ENCODE measurements around the gene WWOX.

The WWOX gene

DNA sequence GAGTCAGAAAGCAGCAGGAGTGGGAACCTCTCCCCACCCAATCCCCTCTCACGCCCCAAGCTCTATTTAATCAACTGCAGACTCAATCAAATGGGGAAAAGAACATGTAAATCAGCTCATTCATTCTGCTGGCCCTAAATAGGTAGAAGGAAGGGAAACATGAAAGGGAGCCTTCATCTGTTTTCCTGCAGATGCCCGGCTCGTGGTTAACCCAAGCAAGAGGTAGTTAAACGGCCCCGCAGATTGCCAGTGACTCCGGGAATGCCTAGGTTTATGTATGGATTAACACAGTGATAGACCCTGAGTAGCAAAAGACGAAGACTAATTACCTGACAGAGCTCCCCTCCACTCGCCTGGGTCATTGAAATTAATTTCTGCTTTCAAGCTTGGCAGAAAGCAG lies 542.0 kb downstream of the WWOX start:
- WGBS, 2 experiments (ENCODE audit: insufficient coverage in 2 of 2), result 55 to 67% methylated on average over 4 to 7 of the region's 8 CpGs
- Histone ChIP-seq H3K9me3 (ENCODE audit: control insufficient read depth, low read length) (no peaks in the 10 kb centered on the region), H3K36me3 (ENCODE audit: control insufficient read depth, insufficient read depth, low read length) (no peaks in the 10 kb centered on the region), H3K4me1 (ENCODE audit: control insufficient read depth, insufficient read depth, low read length, poor library complexity, severe bottlenecking) (no peaks in the 10 kb centered on the region), H3K4me3 (ENCODE audit: extremely low read depth, insufficient read depth, low read length, poor library complexity, severe bottlenecking) (no peak overlapping the region), H3K27ac (ENCODE audit: low read depth, low read length, severe bottlenecking) (no peak overlapping the region)

DNA sequence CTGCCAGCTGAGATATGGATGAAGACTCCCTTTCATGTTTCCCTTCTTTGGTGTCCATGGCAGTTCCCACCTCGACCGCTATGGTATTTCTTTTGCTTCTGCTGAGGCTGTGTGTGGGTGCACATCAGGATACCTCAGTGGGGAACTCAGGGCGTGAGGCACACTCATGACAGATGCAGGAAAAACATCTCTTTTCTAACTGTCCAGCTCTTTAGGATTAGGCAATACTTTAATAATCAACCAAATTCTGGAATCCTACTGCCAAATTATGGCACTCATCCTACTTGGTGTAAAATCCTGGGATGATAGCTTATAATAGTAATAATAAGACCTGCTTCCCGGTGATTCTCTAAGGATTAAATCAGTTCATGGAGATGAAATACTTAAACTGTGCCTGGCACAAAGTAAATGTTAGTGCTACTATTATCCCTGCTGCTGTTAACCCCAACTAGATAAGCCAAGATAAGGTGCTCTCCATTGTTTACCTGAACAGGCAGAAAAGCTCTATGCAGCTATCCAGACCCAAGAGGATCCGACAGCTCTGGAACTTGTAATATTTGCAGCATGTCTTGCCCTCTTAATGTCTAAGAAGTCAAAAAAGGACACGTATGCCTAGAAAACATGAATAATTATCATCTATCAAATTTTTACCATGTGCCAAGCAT lies 543.3 kb downstream of the WWOX start:
- Histone ChIP-seq H3K4me3 (ENCODE audit: extremely low read depth, insufficient read depth, low read length, poor library complexity, severe bottlenecking) (no peak overlapping the region), H3K36me3 (ENCODE audit: control insufficient read depth, insufficient read depth, low read length) (no peaks in the 10 kb centered on the region), H3K27ac (ENCODE audit: low read depth, low read length, severe bottlenecking) (no peak overlapping the region), H3K4me1 (ENCODE audit: control insufficient read depth, insufficient read depth, low read length, poor library complexity, severe bottlenecking) (peaks cover 6% of the 10 kb centered on the region), H3K9me3 (ENCODE audit: control insufficient read depth, low read length) (no peaks in the 10 kb centered on the region)
- WGBS, 2 experiments (ENCODE audit: insufficient coverage in 2 of 2), result 86 to 100% methylated on average over 3 of the region's 6 CpGs

DNA sequence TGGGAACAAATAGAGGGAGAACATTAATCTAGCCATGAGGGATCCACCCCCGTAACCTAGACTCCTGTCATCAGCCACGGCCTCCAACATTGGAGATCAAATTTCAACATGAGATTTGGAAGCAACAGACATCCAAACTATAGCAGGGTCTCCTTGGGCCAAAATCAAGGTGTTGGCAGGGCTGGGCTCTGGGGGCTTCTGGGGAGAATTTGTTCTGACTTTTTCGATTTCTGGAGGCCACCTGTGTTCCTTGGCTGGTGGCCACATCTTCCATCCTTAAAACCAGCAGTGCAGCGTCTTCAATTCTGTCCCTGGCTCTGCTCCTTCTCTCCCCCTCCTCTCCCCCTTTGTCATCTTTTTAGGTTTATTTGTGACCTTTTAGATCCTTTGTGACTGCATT lies 546.2 kb downstream of the WWOX start:
- Histone ChIP-seq H3K27ac (ENCODE audit: low read depth, low read length, severe bottlenecking) (no peak overlapping the region), H3K4me3 (ENCODE audit: extremely low read depth, insufficient read depth, low read length, poor library complexity, severe bottlenecking) (no peak overlapping the region), H3K9me3 (ENCODE audit: control insufficient read depth, low read length) (no peaks in the 10 kb centered on the region), H3K36me3 (ENCODE audit: control insufficient read depth, insufficient read depth, low read length) (no peaks in the 10 kb centered on the region), H3K4me1 (ENCODE audit: control insufficient read depth, insufficient read depth, low read length, poor library complexity, severe bottlenecking) (peaks cover 6% of the 10 kb centered on the region)
- 82 to 98% methylated on average over 2 to 4 of the region's 4 CpGs for WGBS, 2 experiments (ENCODE audit: insufficient coverage in 2 of 2)

DNA sequence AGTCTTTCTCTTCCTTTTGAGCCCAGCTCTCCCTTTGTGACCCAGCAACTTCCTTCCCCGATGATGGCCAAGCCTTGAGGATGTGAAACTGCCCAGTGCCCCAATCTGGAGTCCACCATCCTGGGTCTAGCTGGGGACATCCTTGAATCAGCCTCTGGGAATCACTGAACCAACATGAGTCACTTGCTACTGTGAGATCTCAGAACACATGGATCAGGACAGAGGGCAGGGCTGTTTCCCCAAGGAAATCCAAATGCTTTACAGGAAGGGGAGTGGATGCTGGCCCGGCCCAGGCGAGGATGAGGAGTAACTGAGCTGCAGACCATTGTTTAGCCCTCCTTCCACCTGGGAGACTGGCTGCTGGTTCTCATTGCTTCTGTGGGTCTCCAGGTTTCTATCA lies 547.6 kb downstream of the WWOX start:
- no peak overlapping the region for H3K27ac ChIP-seq (ENCODE audit: low read depth, low read length, severe bottlenecking)
- H3K4me3 ChIP-seq (ENCODE audit: extremely low read depth, insufficient read depth, low read length, poor library complexity, severe bottlenecking), result no peak overlapping the region
- 97 to 100% methylated on average over 3 of the region's 3 CpGs for WGBS, 2 experiments (ENCODE audit: insufficient coverage in 2 of 2)
- H3K36me3 ChIP-seq (ENCODE audit: control insufficient read depth, insufficient read depth, low read length), result no peaks in the 10 kb centered on the region
- H3K4me1 ChIP-seq (ENCODE audit: control insufficient read depth, insufficient read depth, low read length, poor library complexity, severe bottlenecking), result peaks cover 6% of the 10 kb centered on the region
- no peaks in the 10 kb centered on the region for H3K9me3 ChIP-seq (ENCODE audit: control insufficient read depth, low read length)

DNA sequence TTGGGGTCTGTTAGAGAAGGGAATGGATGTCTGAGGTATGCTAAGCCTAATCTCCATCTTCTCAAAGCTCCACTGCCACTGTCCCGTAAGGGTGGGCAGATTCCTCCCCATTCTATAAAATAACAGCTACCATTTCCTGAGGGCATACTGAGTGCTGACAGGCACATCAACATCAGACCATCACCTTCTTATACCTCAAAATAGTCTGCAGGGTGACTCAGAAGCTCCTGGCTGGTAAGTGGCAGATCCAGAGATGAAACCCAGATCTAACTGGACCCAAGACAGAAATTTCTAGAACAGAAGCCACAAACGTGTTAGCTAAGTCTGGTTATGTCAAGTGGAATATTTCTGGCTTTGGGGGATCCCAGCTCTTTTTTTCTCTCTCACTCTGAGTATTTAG lies 548.0 kb downstream of the WWOX start:
- no peak overlapping the region for H3K27ac ChIP-seq (ENCODE audit: low read depth, low read length, severe bottlenecking)
- no peaks in the 10 kb centered on the region for H3K9me3 ChIP-seq (ENCODE audit: control insufficient read depth, low read length)
- H3K36me3 ChIP-seq (ENCODE audit: control insufficient read depth, insufficient read depth, low read length), result no peaks in the 10 kb centered on the region
- WGBS, 2 experiments (ENCODE audit: insufficient coverage in 2 of 2), result 83 to 92% methylated on average over 1 to 2 of the region's 2 CpGs
- H3K4me1 ChIP-seq (ENCODE audit: control insufficient read depth, insufficient read depth, low read length, poor library complexity, severe bottlenecking), result peaks cover 6% of the 10 kb centered on the region
- H3K4me3 ChIP-seq (ENCODE audit: extremely low read depth, insufficient read depth, low read length, poor library complexity, severe bottlenecking), result no peak overlapping the region

DNA sequence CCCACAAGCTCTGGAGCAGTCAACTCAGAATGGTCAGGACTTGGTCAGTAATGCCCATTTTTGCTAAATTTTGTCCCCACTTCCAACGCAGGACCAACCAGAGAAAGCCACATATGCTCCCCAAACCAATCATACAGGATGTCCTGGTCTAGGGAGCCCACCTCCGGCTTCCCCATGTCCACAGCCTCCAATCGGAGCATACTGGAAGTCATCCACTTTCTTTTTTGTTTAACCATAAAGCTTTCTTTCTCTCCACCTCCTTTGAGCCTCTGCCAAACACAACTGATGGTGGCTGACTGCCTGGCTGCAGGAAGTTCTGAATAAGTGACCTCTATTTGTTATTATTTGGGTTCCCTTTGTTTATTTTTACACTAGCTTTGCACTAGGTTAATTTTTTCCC lies 549.1 kb downstream of the WWOX start:
- H3K36me3 ChIP-seq (ENCODE audit: control insufficient read depth, insufficient read depth, low read length), result no peaks in the 10 kb centered on the region
- H3K4me3 ChIP-seq (ENCODE audit: extremely low read depth, insufficient read depth, low read length, poor library complexity, severe bottlenecking), result no peak overlapping the region
- H3K9me3 ChIP-seq (ENCODE audit: control insufficient read depth, low read length), result no peaks in the 10 kb centered on the region
- WGBS, 2 experiments (ENCODE audit: insufficient coverage in 2 of 2), result 79 to 84% methylated on average over 2 to 3 of the region's 3 CpGs
- H3K4me1 ChIP-seq (ENCODE audit: control insufficient read depth, insufficient read depth, low read length, poor library complexity, severe bottlenecking), result peaks cover 6% of the 10 kb centered on the region
- H3K27ac ChIP-seq (ENCODE audit: low read depth, low read length, severe bottlenecking), result no peak overlapping the region

DNA sequence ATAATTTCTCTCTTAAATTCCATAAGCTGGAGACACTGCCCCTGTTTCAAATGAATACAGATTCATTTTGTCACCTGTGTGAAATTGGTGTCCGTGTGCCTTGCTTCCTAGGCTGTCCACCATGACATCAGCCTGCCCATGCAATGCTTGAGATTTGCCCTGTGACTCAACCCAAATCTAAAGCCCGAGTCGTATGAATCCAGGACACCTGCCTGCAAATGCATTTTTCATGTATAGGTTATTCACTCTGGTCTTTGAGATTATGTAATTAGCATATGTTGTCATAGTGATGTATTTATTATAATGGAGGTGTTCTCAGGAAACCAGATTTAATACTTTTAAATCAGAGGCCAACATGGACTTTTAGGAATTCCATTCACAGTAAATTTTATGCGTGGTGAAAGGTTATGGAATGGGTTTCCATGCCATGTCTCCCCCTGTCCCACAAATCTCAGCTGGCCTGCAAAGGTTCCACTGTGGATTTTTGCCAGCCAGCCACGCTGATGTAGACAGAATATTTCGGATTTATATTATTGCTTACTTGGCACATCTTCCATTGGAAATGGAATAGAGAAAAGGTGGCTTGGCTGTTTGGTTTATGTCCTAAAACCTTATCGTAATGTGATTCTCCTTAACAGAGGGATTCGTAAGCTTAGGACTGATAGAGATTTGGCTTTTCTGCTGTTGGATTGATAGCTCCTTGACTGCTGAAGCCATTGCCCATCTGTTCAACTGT lies 551.1 kb downstream of the WWOX start:
- Histone ChIP-seq H3K4me1 (ENCODE audit: control insufficient read depth, insufficient read depth, low read length, poor library complexity, severe bottlenecking) (peaks cover 6% of the 10 kb centered on the region), H3K4me3 (ENCODE audit: extremely low read depth, insufficient read depth, low read length, poor library complexity, severe bottlenecking) (no peak overlapping the region), H3K36me3 (ENCODE audit: control insufficient read depth, insufficient read depth, low read length) (no peaks in the 10 kb centered on the region), H3K27ac (ENCODE audit: low read depth, low read length, severe bottlenecking) (no peak overlapping the region), H3K9me3 (ENCODE audit: control insufficient read depth, low read length) (no peaks in the 10 kb centered on the region)
- 86 to 94% methylated on average over 7 to 8 of the region's 8 CpGs for WGBS, 2 experiments (ENCODE audit: insufficient coverage in 2 of 2)

DNA sequence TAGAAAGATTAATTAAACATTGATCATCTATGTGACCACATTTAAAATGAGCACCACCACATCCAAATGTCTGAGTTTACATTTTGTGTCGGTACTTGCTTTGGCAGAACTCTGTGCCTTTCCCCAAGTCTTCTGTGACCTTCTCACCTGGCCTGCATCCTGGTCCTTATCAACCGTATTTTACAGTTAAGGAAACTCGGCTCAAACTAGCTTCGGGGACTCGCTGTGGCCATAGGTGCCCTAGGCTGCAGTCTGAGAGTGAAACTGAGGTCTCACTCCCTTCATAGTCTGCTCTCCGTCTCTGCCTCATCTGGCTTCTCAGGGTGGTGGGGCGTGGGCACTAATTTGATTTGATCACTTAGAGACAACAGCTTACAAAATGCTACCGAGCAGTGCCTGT lies 555.5 kb downstream of the WWOX start:
- H3K9me3 ChIP-seq (ENCODE audit: control insufficient read depth, low read length), result no peaks in the 10 kb centered on the region
- H3K36me3 ChIP-seq (ENCODE audit: control insufficient read depth, insufficient read depth, low read length), result no peaks in the 10 kb centered on the region
- no peak overlapping the region for H3K27ac ChIP-seq (ENCODE audit: low read depth, low read length, severe bottlenecking)
- no peak overlapping the region for H3K4me3 ChIP-seq (ENCODE audit: extremely low read depth, insufficient read depth, low read length, poor library complexity, severe bottlenecking)
- H3K4me1 ChIP-seq (ENCODE audit: control insufficient read depth, insufficient read depth, low read length, poor library complexity, severe bottlenecking), result no peaks in the 10 kb centered on the region
- WGBS, 2 experiments (ENCODE audit: insufficient coverage in 2 of 2), result 89 to 93% methylated on average over 6 to 7 of the region's 8 CpGs

DNA sequence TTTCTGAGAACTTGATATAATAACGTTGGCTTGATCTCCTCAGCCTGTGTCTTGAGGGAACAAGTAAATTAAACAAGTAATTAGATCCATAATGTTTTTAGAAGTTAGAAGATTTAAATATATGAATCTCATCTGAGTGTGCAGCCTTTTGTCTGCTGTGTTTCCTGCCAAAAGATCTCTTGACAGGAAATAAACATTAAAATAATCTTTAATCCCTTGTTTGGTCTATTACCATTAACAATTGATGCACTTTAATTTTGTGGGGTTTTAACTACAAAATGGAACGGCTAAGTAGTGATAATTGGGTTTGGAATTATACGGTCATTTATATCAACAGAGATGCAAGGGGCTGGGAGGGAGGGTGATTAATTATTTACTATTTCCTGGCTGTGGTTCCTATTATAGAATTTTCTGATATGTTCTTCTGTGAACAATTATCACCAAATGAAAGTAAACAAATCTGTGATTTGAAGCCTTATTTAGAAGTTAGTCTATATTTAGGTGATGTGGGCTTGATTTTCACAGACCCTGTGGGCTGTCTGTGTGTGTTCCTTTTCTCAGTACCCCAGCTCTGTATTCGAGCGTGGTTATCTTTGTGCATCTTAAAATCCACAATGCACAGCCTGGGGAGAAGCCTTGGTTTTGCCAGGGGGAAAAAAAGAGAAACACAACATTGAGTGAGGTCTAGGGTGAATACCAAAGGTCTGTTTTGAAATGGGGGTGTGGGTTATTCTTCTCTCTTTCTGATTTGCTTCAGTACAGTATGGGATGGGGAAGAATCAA lies 556.1 kb downstream of the WWOX start:
- Histone ChIP-seq H3K9me3 (ENCODE audit: control insufficient read depth, low read length) (no peaks in the 10 kb centered on the region), H3K4me1 (ENCODE audit: control insufficient read depth, insufficient read depth, low read length, poor library complexity, severe bottlenecking) (no peaks in the 10 kb centered on the region), H3K27ac (ENCODE audit: low read depth, low read length, severe bottlenecking) (no peak overlapping the region), H3K36me3 (ENCODE audit: control insufficient read depth, insufficient read depth, low read length) (no peaks in the 10 kb centered on the region), H3K4me3 (ENCODE audit: extremely low read depth, insufficient read depth, low read length, poor library complexity, severe bottlenecking) (no peak overlapping the region)
- WGBS, 2 experiments (ENCODE audit: insufficient coverage in 2 of 2), result 90% methylated on average over 2 of the region's 5 CpGs; no CpG with 5 or more reads in 1 of the 2 experiments

DNA sequence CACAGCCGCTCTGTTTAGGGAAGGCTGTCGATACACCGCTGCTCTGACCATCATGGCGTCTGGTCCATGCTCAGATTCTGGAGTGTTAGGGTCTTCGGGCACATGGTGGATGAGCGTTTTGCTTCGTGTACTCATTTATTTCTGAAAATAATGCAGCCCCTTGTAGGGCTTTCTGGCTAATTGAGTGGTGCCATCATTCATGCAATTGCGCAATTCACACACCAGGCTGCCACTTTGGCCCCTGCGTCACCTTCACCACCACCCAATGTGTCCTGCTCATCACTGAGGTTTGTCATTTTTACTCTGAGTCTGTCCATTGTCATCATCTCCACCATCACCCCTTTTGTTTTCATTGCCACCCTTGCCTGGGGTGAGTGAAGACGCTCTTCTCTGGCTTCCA lies 557.4 kb downstream of the WWOX start:
- no peaks in the 10 kb centered on the region for H3K36me3 ChIP-seq (ENCODE audit: control insufficient read depth, insufficient read depth, low read length)
- no peaks in the 10 kb centered on the region for H3K4me1 ChIP-seq (ENCODE audit: control insufficient read depth, insufficient read depth, low read length, poor library complexity, severe bottlenecking)
- 81 to 85% methylated on average over 9 of the region's 10 CpGs for WGBS, 2 experiments (ENCODE audit: insufficient coverage in 2 of 2)
- no peaks in the 10 kb centered on the region for H3K9me3 ChIP-seq (ENCODE audit: control insufficient read depth, low read length)
- no peak overlapping the region for H3K4me3 ChIP-seq (ENCODE audit: extremely low read depth, insufficient read depth, low read length, poor library complexity, severe bottlenecking)
- no peak overlapping the region for H3K27ac ChIP-seq (ENCODE audit: low read depth, low read length, severe bottlenecking)
